Body of pancreas (tissue), 4 donors: ENCODE results near the gene FGF22. TPM values are rescaled to one million over a fixed set of nuclear protein-coding genes. Genes with fewer than 3 reads are reported as not detected.
A peak's percentile ranks its signal among the peaks of the same experiment; 100 is the strongest.

Experiments used
- ATAC-seq: fragments of 150-250 bp; one replicate; pipeline ENCODE4 v1.9.1; 2016
- DNase-seq, 4 donors: peaks; one replicate each; pipeline ENCODE4 v3.0.0-alpha.2; 2019
- H3K27ac ChIP-seq, 4 donors: fragments of 200-600 bp; sonication (generic); 1 replicate in 3 of 4; 2 replicates in 1 of 4; pipeline versions ENCODE4 v1.5.1 to v1.6.1; 2016 to 2019; ENCODE audit warnings: mild to moderate bottlenecking in 1 of 4, mixed read lengths in 1 of 4, moderate library complexity in 1 of 4
- H3K27me3 ChIP-seq, 2 donors: fragments of 200-600 bp; sonication (generic); one replicate each; pipeline ENCODE4 v1.6.0; 2016; ENCODE audit warnings: mild to moderate bottlenecking in 1 of 2
- H3K36me3 ChIP-seq, 2 donors: fragments of 200-600 bp; sonication (generic); replicated peaks in 1 of 2; 2 replicates each; pipeline ENCODE4 v1.5.1; 2016; ENCODE audit warnings: low read depth in 2 of 2; ENCODE audit not compliant: insufficient read depth in 1 of 2
- H3K4me1 ChIP-seq: fragments of 200-600 bp; sonication (generic); one replicate; pipeline ENCODE4 v1.6.0; 2016
- H3K4me3 ChIP-seq, 2 donors: fragments of 200-600 bp; sonication (generic); 1 replicate in 1 of 2; 2 replicates in 1 of 2; pipeline ENCODE4 v1.5.1; 2016 to 2019
- H3K9me3 ChIP-seq, 3 donors: fragments of 200-600 bp; sonication (generic); 1 replicate in 2 of 3; 2 replicates in 1 of 3; pipeline ENCODE4 v1.5.1; 2016
- POLR2A ChIP-seq, 3 donors: fragments of 450-650 bp; IDR thresholded peaks; one replicate each; pipeline ENCODE4 v1.6.1; 2016; ENCODE audit warnings: antibody characterized with exemption in 3 of 3, mild to moderate bottlenecking in 2 of 3
- WGBS, 2 donors: methylation state at CpG; one replicate each; pipeline ENCODE4 v1.1.5; 2017; 5-methylcytosine and 5-hydroxymethylcytosine counted together
- intact Hi-C: fragments of 100-400 bp; cut with DNase I; formaldehyde crosslinking; loops from one replicate; pipeline ENCODE4 v1.15.1; 2023
- total RNA-seq, 2 donors: library from RNA; depleted of rRNA; stranded (reverse); fragments of >200 nt; gene quantifications; one replicate each; pipeline ENCODE4 v1.1.0, GENCODE V29; 2016
- TF ChIP-seq, protein P1 (sequence below), 7 experiments: fragments of 450-650 bp in 4 of 7; fragments of 200-600 bp in 3 of 7; sonication (generic) in 3 of 7; IDR thresholded peaks; one replicate each; pipeline ENCODE4 v1.5.1; 2016 to 2019; ENCODE audit warnings: antibody characterized with exemption in 7 of 7

FGF22 gene
- total RNA-seq, 2 donors from 2014 or later: not detected

DNA sequence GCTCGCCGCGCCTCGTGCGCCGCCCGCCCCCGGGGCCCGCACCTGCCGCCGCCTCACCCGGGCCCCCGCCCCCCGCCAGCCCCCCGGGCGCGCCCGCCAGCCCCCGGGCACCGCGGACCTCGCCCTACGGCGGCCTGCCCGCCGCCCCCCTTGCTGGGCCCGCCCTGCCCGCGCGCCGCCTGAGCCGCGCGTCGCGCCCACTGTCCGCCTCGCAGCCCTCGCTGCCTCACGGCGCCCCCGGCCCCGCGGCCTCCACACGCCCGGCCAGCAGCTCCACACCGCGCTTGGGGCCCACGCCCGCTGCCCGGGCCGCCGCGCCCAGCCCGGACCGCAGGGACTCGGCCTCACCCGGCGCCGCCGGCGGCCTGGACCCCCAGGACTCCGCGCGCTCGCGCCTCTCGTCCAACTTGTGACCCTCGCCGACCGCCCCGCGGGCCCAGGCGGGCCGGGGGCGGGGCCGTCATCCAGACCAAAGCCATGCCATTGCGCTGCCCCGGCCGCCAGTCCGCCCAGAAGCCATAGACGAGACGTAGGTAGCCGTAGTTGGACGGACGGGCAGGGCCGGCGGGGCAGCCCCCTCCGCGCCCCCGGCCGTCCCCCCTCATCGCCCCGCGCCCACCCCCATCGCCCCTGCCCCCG is 23.5 kb upstream of the FGF22 start:
- WGBS, 2 donors: 21% methylated on average over 39 of the region's 97 CpGs; no CpG with 5 or more reads in 1 of the 2 donors
- Histone ChIP-seq H3K36me3 (peaks cover 0 to 8% of the 10 kb centered on the region in 2 donors), H3K4me3 (no peak overlapping the region), H3K27me3 (no peaks in the 10 kb centered on the region), H3K4me1 (no peaks in the 10 kb centered on the region), H3K9me3 (no peaks in the 10 kb centered on the region), H3K27ac (no peak overlapping the region)
- TF ChIP-seq POLR2A (IDR thresholded peaks at IDR 0.05): no peak
- TF ChIP-seq, protein P1, sequence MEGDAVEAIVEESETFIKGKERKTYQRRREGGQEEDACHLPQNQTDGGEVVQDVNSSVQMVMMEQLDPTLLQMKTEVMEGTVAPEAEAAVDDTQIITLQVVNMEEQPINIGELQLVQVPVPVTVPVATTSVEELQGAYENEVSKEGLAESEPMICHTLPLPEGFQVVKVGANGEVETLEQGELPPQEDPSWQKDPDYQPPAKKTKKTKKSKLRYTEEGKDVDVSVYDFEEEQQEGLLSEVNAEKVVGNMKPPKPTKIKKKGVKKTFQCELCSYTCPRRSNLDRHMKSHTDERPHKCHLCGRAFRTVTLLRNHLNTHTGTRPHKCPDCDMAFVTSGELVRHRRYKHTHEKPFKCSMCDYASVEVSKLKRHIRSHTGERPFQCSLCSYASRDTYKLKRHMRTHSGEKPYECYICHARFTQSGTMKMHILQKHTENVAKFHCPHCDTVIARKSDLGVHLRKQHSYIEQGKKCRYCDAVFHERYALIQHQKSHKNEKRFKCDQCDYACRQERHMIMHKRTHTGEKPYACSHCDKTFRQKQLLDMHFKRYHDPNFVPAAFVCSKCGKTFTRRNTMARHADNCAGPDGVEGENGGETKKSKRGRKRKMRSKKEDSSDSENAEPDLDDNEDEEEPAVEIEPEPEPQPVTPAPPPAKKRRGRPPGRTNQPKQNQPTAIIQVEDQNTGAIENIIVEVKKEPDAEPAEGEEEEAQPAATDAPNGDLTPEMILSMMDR (IDR thresholded peaks at IDR 0.05): no peak
- no peak for DNase-seq
- ATAC-seq: peak; percentile 6
- intact Hi-C loops: no loop called here

DNA sequence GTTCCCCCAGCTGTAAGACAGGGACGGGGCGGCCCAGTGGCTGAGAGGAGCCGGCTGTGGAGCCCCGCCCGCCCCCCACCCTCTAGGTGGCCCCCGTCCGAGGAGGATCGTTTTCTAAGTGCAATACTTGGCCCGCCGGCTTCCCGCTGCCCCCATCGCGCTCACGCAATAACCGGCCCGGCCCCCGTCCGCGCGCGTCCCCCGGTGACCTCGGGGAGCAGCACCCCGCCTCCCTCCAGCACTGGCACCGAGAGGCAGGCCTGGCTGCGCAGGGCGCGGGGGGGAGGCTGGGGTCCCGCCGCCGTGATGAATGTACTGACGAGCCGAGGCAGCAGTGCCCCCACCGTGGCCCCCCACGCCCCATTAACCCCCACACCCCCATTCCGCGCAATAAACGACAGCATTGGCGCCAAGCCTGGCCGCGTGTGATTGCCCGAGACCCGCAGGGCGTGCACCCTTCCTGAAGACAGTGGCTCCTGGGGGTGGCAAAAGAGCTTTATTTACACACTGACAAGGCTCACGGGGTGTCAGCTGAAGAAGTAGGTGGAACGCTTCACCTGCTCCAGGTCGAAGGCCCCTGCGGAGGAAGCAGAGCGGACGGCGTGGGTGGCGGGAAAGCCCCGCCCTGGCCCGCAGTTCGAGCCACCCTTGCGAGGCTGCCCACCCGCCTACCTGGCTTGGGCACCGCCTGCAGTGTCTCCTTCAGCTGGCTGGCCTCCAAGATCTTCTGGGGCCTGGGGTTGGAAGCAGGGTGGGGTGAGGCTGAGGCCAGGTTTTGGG is 22.7 kb upstream of the FGF22 start:
- Histone ChIP-seq H3K36me3 (peaks cover 0 to 12% of the 10 kb centered on the region in 2 donors), H3K27ac (no peak overlapping the region), H3K9me3 (no peaks in the 10 kb centered on the region), H3K4me3 (no peak overlapping the region), H3K4me1 (no peaks in the 10 kb centered on the region), H3K27me3 (no peaks in the 10 kb centered on the region)
- TF ChIP-seq POLR2A (IDR thresholded peaks at IDR 0.05): no peak
- TF ChIP-seq, protein P1 (IDR thresholded peaks at IDR 0.05): no peak
- DNase-seq (no peak), ATAC-seq (no peak)
- intact Hi-C loops: no loop called here
- WGBS, 2 donors: 84 to 89% methylated on average over 29 to 42 of the region's 58 CpGs

DNA sequence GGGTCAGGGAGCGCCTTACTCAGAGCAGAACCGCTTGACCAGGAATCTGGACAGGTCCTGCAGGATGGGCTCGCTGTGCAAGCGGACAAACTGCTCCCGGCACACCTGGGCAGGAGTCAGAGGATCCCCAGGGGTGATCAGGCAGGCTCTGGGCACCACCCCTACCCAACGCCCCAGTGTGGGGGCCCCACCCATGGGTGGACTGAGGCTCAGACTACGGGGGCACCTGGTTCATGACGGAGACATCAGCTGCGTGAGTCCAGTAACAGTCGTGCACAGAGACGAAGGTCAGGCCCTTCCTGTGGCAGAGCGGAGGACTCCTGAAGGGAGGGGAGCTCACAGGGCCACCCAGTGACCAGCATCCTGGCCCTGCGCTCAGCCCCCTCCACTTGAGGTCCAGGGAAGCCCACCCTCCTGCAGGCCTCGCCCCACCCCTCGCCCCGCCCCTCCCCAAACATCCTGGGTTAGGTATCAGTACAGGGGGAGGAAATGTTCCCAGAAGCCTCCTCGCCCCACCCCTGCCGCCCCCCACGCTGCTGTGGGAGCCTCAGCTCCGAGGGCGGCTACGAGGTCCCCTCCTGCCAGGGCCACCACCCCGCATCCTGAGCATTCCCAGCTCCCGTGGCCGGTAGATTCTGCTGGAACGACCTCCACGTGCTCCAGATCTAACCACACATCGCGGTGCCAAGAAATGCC is 22.0 kb upstream of the FGF22 start:
- DNase-seq (no peak), ATAC-seq (no peak)
- 84 to 91% methylated on average over 12 to 19 of the region's 29 CpGs for WGBS, 2 donors
- Histone ChIP-seq H3K9me3 (no peaks in the 10 kb centered on the region), H3K36me3 (peaks cover 0 to 13% of the 10 kb centered on the region in 2 donors), H3K4me3 (no peak overlapping the region), H3K27me3 (no peaks in the 10 kb centered on the region), H3K4me1 (no peaks in the 10 kb centered on the region), H3K27ac (no peak overlapping the region)
- intact Hi-C loops: no loop called here
- TF ChIP-seq POLR2A (IDR thresholded peaks at IDR 0.05): no peak
- TF ChIP-seq, protein P1 (IDR thresholded peaks at IDR 0.05): no peak

DNA sequence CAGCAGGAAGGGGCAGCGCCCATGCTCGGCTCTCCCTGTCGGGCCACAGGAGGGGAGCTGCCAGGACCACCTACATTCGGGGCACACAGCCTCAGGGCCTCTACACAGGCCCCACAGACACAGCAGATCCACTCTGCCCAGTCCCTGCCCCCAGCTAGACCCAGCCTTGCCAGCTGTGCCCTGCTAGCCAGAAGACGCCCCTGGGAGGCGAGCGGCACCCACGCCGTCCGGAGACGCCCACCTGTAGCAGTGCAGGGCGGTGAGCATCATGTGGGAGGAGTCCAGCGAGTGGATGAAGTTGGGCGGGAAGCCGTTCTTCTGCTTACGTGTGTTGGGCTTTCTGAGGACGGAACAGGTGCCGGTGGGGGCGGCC is 21.4 kb upstream of the FGF22 start:
- TF ChIP-seq, protein P1 (IDR thresholded peaks at IDR 0.05): no peak
- Histone ChIP-seq H3K4me1 (no peaks in the 10 kb centered on the region), H3K9me3 (no peaks in the 10 kb centered on the region), H3K36me3 (peaks cover 0 to 13% of the 10 kb centered on the region in 2 donors), H3K27ac (no peak overlapping the region), H3K27me3 (no peaks in the 10 kb centered on the region), H3K4me3 (no peak overlapping the region)
- 91% methylated on average over 8 to 19 of the region's 19 CpGs for WGBS, 2 donors
- intact Hi-C loops: no loop called here
- ATAC-seq: no peak
- DNase-seq: no peak
